M059J (cell line): ENCODE measurements around the gene DNAJB8. TPM values are rescaled to one million over a fixed set of nuclear protein-coding genes. Genes with fewer than 3 reads are reported as not detected.

Source experiments
- DNase-seq: peaks from one replicate; pipeline ENCODE4 v3.0.0-alpha.2; 2012; ENCODE audit warnings: low read depth
- total RNA-seq: library from RNA; depleted of rRNA; stranded (reverse); fragments of >200 nt; shearing (Covaris generic); gene quantifications from 2 replicates; pipeline ENCODE4 v1.2.3, GENCODE V29; 2014

DNAJB8 gene
- total RNA-seq, 1 experiment from 2014 or later: not detected

DNA sequence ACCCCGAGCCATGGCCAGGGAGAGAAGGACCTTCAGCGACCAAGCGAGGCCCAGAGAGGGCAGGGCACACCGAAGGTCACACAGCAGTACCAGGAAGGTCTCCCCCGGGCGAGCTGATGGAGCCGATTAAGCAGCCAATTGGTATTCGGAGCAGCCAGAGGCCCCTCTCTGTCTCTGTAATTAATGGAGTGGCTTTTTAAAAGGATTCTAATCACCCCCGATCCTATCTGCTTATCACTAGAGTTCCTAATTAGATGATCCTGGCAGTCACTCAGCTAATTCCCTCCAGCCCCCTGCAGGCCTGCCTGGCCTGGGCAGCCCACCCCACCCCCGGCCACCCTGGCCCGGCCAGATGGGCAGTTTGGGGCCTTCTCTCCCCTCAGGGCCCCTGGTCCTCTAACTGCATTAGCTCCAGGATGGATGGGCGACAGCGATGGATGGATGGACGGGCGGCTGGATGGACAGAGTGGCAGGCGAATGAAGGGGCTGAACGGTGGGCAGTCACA, 1.6 kb upstream of the DNAJB8 start:
- no peak for DNase-seq

DNA sequence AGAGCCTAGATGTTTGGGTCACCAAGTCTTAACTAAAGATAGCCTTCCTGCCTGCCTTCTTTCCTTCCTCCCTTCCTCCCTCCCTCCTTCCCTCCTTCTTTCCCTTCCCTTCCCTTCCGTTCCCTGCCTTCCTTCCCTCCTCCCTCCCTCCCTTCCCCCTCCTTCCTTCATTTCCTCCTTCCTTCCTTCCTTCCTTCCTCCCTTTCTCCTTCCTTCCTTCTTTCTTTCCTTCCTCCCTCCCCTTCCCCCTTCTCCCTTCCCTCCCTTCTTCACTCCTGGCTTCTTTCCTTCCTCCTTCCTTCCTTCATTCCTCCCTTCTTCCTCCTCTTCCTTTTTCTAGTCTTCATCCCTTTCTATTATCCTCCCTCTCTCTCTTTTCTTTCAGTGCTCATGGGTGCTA, 2.0 kb downstream of the DNAJB8 start:
- no peak for DNase-seq

DNA sequence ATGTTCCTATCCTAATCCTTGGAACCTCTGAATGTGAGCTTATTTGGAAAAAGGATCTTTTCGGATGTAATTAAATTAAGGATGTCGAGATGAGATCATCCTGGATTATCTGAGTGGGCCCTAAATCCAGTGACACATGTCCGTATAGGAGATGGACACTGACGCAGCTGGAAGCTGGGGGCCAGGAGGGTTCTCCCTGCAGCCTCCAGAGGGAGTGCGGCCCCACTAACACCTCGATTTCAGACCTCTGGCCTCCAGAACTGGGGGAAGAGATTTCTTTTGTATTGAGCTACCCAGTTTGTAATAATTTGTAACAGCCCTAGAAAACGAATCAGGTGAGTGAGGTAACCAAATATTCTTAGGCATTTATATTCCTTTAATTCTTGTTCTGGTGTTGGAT, 2.5 kb downstream of the DNAJB8 start:
- DNase-seq: no peak

DNA sequence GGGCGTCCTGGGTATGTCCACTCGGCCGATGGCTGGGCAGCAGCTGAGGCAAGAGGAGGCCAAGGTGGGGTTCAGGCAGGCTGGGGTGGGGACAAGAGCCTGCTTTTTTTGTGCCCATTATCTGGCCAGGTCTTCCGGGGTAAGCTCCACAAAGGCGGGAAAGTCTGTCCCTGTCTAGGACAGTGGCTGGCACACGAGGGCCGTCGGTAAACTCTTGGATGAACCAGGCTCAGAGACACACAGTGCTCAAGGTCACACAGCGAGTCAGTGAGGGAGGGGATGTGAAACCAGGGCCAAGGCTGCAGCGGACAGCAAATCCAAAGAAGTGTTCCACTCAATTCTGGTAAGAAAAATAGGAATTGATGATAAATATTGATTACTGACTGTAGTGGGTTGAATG, 2.9 kb downstream of the DNAJB8 start:
- no peak for DNase-seq

DNA sequence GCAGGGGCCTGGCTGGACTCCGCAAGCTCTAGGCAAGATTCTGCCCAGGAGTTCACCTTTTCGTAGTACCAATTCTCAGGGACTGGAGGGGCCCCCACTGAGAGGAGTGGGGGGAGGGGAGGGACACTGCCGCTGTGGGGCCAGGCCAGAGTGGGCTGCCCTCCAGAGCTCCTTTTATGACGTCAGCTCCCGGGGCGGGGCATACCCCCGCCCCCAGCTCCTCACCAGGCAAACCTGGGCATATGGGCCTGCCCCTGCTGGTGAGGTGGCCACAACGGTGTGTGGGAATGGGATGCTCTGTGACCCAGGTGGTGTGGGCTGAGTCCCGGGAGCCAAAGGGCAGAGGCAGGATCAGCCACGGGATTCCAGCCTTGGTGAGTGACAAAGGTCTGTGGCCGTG, 3.3 kb downstream of the DNAJB8 start:
- DNase-seq: no peak

DNA sequence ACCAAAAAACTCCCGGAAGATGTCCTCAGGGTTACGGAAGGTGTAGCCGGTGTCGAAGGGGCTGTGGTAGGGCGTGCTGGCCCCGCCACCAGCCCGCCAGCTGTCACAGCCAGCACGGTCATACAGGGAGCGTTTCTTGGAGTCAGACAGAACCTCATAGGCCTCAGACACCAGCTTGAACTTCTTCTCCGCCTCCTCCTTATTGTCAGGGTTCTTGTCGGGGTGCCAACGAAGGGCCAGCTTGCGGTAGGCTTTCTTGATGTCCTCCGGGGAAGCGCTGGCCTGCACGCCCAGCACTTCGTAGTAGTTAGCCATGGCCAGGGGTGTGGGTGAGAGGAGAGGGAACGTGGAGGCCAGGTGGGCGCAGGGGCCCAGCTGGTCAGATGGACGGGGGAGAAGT, 3.8 kb downstream of the DNAJB8 start:
- no peak for DNase-seq

DNA sequence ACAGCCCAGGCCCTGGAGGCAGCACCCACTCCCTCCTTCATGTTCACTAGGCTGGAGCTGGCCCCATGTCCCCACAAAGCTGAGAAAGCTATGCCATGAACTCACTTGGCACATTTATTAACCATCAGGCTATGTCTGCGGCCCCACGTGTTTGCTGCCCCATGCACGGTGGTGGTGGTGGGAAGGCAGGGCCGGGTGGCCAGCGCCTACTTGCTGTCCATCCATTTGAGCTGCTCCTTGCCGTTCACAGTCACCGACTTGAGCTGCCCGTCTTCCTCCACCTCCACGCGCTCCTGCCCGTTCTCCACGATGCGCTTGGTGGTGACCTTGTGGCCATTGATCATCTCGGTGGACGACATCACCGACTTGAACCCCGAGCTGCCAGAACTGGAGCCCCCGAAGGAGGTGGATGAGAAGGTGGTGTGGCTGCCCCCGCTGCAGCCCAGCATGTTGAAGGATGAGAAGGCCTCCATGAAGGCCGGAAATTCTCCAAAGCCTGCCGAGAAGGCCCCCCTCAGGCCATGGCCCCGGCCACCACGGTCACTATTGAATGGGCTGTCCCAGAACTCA, 4.3 kb downstream of the DNAJB8 start:
- no peak for DNase-seq

DNA sequence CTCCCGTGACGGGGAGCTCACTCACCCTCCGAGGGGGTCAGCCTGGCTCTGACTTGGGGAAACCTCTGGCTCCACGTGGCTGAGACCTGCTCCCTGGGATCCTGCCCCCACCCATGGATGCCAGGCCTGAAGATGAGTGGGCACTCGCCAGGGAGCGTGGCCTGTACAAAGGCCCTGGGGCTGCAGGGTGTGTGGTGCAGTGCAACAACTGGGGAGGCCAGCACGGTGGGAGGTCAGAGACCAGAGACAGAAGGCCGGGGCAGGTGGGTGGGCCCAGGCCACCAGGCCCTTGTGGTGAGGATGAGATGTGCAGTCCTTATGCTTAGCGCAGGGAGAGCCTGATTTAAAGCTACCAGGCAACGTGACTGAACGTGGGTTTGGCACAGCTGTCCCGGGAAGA, 5.0 kb downstream of the DNAJB8 start:
- no peak for DNase-seq

DNA sequence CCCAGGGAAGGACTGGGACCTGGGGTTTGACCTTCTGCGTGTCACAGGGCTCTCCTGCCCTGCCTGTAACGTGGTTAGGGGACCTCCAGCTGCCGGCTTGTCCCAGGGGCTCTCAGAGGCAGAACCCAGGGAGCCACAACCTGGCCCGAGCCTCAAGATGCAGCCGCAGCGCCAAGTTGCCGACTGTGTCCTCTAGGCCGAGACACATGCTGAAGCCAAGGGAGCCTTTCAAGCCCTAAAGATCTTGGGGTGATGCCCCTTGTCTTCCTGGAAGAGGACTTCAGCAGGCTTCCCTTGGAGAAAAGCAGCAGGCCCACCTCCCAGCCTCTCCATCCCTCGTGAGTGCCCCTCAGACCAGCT, 7.2 kb downstream of the DNAJB8 start:
- DNase-seq: no peak

DNA sequence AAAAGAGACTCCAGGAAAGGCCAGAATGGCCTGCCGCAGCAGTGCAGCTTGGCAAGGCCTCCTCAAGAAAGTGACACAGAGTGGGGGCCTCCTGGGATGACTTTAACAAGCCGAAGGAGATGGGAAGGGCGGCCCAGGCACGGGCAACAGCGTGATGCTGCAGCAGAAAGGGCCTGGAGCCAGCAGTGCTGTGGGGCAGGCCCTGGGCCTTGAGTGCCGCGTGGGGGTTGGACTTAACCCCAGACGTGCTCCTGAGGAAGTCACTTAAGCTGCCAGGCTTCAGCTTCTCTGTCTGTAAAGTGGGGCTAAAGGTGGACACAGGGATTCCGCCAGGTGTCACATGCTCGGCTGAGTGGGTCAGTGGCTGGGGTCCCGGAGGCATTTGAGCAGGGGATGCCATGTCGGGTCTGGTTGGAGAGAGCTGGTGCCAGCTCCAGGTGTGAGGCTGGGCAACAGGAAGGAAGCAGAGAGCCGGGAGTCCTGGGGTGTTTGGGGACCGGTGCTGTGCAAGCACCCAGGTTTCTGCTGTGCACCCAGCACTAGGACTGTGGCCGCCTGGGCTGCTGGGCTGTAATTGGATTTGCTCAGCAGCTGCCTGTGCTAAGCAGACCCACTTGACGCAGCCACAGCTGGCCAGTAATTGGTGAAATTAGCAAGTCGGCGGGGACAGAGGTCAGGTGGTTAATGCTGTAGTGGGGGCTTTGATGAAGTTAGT, 7.8 kb downstream of the DNAJB8 start:
- no peak for DNase-seq

DNA sequence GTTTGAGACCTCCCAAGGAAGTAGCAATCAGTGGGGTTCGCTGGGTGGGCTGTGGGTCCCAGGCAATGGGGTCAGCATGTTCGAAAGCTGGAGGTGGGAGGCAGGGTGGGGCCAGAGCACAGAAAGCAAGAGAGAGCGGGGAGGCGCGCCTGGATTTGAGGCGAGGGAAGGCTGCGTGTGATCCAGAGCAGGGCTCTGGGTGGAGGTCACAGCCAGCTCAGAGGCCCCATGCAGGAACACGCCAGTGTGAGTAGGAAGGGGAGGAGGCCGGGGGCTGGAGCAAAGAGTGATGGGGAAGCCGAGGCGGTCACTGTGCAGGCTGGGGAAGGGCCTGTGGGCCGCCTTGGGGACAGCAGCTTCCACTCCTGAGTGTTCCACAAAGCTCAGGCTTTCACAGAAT, 8.8 kb downstream of the DNAJB8 start:
- no peak for DNase-seq

DNA sequence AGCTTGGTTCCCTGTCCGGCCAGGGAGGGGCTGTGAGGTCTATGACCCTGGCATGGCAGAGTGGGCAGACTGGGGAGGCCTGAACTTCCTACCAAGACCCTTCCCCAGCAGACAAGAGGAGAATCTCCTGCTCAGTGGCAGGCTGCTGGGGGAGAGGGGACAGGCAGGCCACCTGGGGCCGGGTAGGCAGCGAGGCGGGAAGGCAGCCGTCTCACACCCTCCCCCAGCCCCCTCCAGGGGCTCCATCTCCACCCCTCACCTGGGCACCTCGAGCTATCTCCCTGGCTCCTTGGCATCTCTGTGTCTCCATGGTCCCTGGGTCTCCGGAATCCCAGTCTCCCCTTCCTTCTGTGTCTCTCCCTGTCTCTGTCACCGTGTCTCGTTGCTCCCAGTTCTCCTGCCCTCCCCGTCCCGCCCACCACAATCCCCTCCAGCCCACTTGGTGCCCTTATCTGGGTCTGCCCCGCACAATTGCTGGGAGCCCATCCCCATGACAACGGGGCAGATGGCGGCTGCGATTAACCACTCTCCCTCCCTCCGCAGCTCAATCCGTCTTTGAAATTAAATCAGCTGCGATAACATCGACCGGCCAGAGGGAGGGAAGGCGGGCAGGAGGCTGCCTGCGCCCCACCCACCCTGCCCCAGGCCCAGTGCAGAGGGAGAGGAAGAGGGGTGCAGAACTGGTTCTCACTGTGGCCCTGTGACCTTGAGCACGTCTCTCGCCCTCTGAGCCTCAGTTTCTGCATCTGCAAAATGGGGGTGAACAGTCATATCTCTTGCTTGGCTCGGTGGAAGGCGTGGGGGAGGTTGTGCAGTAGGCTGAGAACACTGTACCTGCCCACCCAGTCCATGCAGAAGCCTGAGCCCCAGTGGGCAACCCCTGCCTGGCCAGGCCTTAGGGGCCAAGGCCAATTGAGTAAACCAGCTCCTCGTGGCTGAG, 9.6 kb downstream of the DNAJB8 start:
- DNase-seq: no peak

DNA sequence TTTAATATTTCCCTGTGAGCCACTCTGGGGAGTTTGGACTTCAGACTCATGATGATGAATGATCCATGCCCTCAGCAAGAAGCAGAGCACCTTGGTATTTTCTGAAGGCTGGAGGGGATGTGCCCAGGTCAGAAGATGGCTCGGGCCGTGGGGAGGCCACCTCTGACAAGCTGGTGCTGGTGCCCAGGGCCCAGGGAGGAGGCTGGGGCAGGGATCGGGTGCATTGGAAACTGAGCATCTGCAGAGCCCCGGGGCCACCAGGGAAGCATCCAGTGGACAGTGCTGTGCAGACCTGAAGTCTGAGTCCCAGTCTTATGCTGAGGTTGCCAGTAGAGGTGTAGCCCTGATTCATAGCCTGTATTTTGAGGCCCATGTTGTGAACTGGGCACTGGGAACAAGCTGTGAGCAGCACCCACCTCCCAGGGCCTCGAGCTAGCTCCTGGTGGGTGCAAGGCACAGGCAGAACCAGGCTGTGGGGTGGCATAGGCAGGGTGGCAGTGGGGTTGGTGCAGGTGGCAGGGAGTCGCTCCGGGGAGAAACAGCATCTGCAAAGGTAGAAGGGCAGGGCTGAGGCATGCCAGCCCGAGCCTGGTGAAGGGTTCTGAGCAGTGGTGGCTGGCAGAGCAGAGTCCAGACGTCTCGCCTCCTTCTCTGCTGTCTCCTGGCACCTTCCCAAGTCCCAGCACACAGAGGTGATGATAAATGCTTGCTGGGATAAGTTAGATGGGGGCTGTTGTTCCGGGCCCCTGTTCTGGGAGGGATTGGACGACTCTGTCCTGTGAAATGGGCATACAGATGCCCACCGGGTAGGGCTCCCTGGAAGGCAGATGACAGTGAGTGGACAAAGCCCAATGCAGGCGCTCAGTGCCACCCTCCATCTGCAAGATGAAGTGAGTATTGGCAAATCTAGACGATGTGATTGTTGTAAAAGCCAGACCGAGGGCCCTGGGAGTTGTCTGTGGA, 10.6 kb downstream of the DNAJB8 start:
- DNase-seq: peak; percentile 31

DNA sequence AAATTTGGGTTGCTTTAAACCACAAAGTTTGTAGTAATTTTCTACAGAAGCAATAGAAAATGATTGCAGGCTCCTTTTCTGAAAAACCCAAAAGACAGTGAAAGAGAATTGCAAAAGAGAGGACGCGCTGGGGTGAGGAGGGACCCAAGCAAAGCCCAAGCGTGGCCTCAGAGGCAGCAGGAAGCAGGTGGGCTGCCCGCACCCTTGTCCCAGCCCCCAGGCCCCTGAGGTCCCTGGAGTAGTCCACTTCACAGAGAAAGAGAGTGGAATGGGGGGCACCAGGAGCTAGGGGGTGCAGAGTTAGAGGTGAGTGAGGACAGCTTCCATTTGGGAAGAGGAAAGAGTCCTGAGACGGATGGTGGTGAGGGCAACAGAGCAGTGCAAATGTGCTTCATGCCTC, 11.6 kb downstream of the DNAJB8 start:
- DNase-seq: no peak

DNA sequence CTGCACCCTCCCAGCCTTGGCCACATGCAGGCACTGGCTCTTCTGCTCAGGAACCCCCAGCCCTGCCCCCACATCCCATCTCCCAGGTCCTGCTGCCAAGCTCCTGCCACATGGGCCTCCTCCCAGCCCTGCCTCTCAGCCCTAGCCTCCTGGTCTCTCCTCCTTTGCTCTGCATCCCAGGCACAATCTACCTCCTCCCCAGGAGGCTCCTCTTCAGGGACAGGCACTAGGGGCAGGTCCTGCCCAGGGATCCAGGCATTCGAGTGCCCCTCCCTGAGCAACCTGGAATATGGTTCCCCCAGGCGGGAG, 12.4 kb downstream of the DNAJB8 start:
- DNase-seq: no peak

DNA sequence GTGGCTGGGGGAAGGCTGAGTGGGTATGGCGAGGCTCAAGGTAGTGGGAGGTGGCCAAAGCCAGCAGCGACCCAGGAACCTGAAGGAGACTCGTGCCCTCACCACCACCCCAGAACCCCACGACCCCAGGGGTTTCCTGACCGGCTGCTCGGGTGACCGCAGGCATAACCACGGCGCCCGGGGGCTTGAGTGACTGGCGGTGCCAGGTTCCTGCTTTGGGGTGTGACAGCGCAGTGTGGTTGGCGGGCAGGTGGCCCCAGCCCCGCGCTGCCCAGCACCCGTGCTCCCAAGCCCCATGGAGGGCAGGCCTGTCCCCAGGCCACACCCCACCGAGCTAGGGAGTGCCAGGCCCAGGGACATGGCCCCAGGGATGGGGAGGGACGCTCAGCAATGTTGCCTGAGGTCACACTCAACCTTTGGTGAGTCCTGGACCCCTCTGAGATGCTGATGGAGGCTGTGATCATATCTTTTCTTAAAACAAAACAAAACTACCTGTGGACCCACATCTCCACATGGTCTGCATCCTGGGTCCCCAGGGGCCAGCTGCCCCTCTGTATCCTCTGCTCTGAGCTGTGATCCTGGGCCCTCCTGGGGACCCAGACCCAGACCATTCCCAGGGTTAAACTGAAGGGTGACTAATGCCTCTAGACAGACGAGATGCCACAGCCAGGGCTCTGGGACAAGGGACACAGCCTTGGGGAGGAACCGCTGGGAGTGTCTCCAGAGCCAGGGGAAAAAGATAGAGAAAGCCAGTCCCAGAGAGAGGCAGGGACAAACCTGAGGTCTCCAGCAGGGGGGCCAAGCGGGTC, 13.0 kb downstream of the DNAJB8 start:
- DNase-seq: no peak

DNA sequence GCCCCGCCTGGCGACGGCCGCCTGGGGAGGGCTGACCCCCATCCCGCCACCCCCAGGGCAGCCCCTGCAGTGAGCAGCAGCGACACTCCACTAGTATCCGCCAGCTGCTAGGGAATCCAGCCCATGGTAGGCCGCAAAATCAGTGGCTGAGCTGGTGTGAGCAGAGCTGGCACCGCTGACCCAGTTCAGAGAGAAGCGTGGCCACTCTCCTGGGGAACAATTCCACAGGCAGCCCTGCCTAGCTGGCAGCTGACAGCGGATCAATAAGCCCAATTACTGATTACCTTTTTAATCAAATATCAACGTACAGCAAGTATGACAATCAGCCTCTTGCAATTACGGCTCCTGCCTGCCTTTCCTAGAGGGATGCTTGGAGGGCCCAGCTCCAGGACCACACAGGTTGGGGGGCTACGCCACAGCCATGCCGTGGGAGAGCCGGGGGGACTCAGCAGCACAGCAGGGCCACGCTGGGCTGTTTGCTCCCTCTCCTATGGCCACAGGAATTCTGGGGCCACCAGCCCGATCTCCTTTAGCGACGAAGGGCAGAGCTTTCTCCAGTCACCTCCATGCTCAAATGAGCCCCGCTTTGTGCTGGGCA, 13.9 kb downstream of the DNAJB8 start:
- no peak for DNase-seq

DNA sequence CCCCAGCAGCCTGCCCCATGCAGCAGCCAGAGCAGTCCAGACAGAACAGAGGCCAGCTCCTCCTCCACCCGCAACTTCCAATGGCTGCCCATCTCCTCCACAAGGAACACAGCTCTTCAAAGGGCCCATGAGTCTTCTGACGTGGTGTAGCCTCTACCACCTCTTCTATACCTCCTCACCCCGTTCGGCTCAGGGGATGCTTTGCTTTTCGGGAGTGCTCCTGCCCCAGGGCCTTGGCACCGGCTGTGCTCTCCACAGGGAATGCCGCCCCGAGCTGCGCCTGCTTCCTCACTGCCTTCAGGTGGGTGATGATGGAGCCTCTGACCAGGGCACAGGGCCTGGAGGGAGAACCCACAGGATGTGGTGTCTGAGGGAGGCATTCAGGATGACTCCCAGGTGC, 14.6 kb downstream of the DNAJB8 start:
- no peak for DNase-seq

DNA sequence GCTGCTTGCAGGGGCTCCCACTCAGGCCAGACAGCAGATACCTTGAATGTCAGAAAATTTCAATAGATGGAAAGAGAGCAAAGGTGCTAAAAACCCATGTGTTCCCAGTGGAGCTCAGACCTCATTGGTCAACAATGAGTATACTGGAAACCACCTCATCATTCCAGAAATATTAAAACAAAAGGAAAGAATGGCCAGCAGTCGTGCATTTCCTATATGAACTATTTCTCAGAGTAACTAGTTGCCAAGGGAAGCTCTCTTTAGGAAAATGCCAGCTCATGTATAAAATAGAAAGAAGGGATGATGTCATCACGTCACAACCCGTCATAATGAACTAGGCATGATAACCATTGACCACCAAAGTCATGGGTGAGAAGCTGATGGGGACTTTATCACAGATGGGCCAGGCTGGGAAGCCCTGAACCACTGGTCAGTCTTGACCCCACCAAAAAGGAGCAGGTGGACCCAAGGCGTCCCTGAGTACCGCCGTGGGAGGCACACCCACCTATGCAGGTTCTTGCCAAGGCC, 17.5 kb downstream of the DNAJB8 start:
- no peak for DNase-seq

DNA sequence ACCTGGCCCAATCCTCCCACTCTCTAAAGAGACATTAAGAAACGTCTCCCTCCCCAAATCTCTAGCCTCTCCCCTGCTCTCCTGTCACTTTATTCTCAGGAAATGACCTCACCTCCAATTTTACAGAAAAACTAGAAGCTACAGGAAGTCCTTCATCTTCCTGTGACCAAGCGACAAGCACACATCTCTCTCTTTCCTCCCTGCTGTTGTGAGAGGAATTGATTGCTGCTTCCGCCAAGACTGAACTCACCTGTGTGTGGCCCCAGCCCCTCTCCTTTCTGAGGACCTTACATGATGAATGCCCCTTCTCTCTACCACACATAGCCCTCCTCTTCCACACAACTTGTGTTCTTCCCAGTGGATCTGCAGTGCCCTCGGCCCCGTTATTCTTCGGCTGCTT, 18.2 kb downstream of the DNAJB8 start:
- DNase-seq: no peak
